HG03066 (cell line): ENCODE measurements around the gene CWC27.

Experiments used
- ATAC-seq: cut with Tn5 transposase; IDR thresholded peaks from one replicate; pipeline ENCODE4 v1.9.1; 2021; ENCODE audit warnings: low read depth; ENCODE audit not compliant: unreplicated experiment

Gene CWC27

GRCh38 chr5:64836190-64836755 is 67.5 kb downstream of the CWC27 start:
- ATAC-seq, result no peak

- ATAC-seq, result no peak
These were observed 68.1 kb downstream of the CWC27 start for GRCh38 chr5:64836786-64837185.

- ATAC-seq, result no peak
These were observed 69.6 kb downstream of the CWC27 start for GRCh38 chr5:64838376-64838775.

GRCh38 chr5:64838803-64839202 is 70.1 kb downstream of the CWC27 start:
- ATAC-seq, result no peak

GRCh38 chr5:64839936-64840335 is 71.2 kb downstream of the CWC27 start:
- no peak for ATAC-seq

GRCh38 chr5:64840958-64841357 is 72.2 kb downstream of the CWC27 start:
- no peak for ATAC-seq

- no peak for ATAC-seq
These were observed 85.0 kb downstream of the CWC27 start for GRCh38 chr5:64853777-64854176.

GRCh38 chr5:64854855-64855254 is 86.1 kb downstream of the CWC27 start:
- no peak for ATAC-seq

- ATAC-seq, result no peak
These were observed 91.2 kb downstream of the CWC27 start for GRCh38 chr5:64859881-64860280.

- ATAC-seq, result no peak
These were observed 92.6 kb downstream of the CWC27 start for GRCh38 chr5:64861281-64861680.

GRCh38 chr5:64864171-64864570 is 95.4 kb downstream of the CWC27 start:
- ATAC-seq, result no peak

- ATAC-seq, result no peak
These were observed 96.9 kb downstream of the CWC27 start for GRCh38 chr5:64865662-64866061.

GRCh38 chr5:64869419-64869818 is 100.7 kb downstream of the CWC27 start:
- ATAC-seq, result no peak

GRCh38 chr5:64872044-64872443 is 103.3 kb downstream of the CWC27 start:
- no peak for ATAC-seq

- no peak for ATAC-seq
These were observed 104.7 kb downstream of the CWC27 start for GRCh38 chr5:64873441-64873840.

GRCh38 chr5:64874753-64875152 is 106.0 kb downstream of the CWC27 start:
- ATAC-seq, result no peak

GRCh38 chr5:64876203-64876602 is 107.5 kb downstream of the CWC27 start:
- ATAC-seq, result no peak

- no peak for ATAC-seq
These were observed 112.1 kb downstream of the CWC27 start for GRCh38 chr5:64880821-64881220.

- no peak for ATAC-seq
These were observed 115.2 kb downstream of the CWC27 start for GRCh38 chr5:64883912-64884311.

GRCh38 chr5:64884541-64884940 is 115.8 kb downstream of the CWC27 start:
- ATAC-seq, result no peak

- no peak for ATAC-seq
These were observed 119.2 kb downstream of the CWC27 start for GRCh38 chr5:64887910-64888309.

- no peak for ATAC-seq
These were observed 127.0 kb downstream of the CWC27 start for GRCh38 chr5:64895748-64896147.

- no peak for ATAC-seq
These were observed 131.1 kb downstream of the CWC27 start for GRCh38 chr5:64899838-64900237.
